NCI-H2107 (cell line): ENCODE measurements around the gene SLC35F3.

ENCODE experiments used
- DNase-seq: peaks from one replicate; lab custom pipeline; 2025; lab: John Stamatoyannopoulos, UW

The SLC35F3 gene

DNA sequence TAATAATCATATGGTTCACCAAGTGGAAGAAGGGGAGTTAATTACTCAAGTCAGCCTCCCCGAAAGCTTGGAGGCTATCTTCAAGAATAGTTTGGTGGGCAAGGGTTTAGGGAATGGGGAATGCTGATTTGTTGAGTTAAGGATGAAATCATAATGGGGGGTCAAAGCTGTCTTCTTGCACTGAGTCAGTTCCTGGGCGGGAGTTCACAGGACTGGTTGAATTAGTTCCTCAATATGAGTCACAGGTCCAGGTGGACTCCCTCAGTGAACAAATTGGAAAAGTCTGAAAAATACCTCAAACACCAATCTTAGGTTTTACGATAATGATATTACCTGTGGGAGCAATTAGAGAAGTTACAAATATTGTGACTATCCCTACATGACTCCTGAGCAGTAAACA lies 353.6 kb downstream of the SLC35F3 start:
- no peak for DNase-seq

DNA sequence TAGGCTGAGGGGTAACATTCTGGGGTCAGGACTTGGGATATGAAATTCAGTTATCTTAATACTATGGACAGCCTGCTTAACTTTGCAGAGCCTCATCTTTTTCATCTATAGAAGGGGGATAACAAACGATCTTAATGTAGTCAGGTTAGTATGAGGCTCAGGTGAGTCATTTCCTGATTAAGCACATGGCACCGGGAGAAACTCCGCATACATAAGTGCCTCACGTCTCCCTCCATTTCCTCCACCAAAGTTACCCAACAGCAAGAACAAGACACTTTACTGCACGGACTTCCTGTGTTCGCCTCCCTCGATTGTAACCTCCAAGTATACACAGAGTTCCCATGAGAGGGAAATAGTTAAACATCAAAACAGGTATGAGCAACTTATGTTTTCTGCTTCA lies 356.1 kb downstream of the SLC35F3 start:
- DNase-seq, result no peak

DNA sequence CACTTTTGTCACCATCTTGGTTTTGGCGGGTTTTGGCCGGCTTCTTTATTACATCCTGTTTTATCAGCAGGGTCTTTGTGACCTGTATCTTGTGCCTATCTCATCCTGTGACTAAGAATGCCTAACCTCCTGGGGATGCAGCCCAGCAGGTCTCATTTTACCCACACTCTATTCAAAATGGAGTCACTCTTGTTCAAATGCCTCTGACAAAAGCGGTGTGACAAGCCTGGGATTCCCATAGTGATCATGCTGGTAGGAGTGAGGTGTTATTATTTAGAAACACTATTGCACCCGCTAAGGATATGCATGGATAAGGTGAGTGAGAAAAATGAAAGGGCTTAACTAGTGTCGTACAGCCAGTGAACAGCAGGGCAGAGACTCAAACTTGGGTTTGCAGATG lies 357.1 kb downstream of the SLC35F3 start:
- no peak for DNase-seq

DNA sequence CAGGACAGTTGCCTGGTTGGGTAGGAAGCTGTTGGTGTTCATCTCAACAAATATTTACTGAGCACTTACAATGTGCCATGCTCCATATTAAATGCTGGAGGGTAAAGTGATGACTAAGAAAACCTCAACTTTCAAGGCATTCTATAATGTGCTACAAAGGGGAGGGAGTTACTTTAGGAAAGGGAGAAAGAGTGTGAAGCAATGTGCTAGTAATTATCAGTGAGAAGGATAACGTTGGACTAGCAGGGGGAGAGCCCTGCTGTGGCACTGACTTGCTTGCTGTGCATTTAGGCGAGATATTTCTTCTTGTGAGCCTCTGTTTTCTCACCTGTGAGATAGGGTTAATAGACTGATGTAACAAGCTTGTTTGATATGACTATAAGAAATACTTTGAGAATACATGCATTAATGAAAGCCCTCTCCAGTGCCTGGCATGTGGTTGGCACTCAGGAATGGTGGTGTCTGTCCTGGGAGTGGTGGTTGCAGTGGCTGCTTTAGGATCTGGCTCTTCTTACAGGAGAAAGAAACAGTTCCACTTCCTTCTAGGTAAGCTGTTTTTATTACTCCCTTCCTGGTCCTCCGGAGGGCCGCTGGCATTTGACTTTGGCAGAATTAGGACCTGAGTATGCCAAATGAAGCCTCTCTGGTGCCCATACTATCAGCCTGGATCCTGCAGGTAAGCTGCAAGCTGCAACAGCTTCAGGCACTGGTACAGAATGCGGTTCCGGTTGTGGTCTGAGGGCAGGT lies 357.7 kb downstream of the SLC35F3 start:
- no peak for DNase-seq

DNA sequence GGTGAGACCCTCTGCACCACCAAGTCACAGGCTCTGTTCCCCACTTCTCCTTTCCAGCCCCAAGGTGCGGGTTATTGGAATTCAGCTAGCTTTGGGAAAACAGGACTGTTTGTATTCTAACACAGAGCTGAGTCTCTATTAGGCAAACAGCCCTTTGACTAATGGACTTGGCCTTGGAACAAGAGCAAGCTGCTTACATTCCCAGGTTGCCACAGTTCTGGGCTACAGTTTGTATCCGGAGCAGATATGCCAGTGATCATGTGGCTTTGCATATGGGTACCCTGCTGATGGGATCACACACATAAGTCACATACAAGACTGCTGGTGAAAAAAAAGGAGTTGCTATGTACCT lies 358.3 kb downstream of the SLC35F3 start:
- DNase-seq, result no peak

DNA sequence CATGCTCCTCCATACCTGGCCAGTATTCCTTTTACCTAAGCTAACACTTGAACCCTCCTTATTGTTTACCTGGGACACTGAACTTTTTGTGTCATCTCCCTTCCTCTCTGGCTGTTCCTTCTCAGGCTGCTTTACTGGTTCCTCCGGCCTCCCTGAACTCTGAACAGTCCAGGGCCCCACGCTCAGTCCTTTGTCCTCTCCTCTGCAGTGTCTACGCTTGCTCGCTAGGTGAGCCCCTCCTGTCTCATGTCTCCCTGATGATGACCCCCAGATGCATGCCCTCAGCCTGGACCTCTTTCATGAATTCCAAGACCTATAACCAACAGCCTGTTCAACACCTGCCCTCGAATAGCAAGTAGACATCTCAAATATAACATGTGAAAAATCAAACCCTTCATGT lies 360.4 kb downstream of the SLC35F3 start:
- no peak for DNase-seq

DNA sequence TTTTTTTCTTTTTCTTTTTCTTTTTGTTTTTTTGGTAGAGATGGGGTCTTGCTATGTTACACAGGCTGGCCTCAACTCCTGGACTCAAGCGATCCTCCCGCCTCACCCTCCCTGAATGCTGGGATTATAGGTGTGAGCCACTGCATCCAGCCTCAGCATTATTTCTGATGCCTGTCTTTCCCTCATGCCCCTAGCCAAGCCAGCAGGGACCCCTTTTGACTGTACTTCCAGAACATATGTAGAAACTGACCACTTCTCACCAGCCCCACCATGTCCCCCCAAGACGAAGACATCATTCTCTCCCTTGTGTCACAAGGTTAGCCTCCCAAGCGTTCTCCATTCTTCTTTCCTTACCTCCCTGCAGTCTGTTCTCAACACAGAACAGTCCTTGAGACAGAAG lies 360.8 kb downstream of the SLC35F3 start:
- no peak for DNase-seq

DNA sequence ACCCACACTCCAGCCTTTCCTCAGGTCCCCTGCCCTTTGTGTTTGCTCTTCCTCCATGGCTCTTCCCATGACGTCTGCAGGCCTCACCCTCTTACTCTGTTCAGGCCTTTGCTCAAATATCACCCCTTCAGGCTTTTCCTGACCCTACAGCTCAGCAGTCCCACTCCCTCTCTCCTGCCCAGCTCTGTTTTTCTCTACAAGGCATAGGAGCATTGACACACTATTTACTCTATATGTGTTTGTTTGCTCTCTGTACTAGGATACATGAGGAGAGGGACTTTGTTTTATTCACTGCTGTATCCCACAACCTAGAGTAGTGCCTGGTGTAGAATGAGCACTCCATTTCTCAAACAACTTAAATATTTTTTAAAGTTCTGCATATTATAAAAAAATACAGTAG lies 361.4 kb downstream of the SLC35F3 start:
- no peak for DNase-seq

DNA sequence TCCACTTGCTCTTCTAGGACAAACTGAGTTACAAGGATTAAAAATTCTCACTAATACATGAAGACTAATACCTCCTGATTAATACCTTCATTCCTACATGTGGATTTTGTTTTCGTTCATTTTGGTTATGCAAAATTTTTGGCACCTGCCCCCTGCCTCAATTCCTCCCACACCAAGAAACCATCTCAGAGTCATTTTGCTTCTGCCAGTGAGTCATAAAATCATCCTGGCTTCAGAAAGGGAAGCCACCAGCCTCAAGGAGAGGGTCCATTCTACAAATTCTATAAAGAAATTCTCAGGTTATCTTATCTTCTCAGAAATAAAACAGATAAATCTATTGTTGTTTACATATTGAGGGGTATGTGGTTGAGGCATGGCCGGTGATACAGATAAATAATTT lies 365.6 kb downstream of the SLC35F3 start:
- no peak for DNase-seq

DNA sequence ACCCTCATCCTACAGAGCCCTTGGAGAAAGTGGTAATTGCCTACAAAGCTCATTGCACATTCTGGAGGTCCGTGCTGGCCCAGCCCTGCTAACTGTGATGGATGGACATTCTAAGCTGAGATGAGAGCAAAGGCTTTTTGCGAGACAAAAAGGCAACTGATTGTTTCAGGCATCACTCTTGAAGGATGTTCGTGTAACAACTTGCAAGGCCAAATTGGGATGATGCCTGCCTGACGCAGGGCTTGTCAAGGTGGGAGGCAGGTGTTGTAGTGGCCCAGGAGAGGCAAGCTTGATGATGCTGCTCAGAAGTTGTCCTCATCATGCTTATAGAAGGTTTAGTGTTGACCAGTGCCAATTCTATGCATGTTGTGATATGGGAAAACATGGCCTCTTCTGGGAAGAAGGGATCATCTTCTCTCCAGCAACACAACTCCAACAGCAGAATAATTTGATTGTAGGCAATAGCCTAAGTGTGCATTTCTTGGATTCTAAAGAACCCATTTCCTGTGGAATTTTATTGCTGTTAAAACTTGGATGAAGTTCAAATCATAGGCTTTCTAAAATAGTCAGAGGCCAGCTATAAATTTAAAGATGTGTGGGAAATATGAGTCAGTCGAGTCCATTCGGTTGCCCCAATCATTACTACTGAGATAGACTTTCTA lies 366.2 kb downstream of the SLC35F3 start:
- DNase-seq, result no peak

DNA sequence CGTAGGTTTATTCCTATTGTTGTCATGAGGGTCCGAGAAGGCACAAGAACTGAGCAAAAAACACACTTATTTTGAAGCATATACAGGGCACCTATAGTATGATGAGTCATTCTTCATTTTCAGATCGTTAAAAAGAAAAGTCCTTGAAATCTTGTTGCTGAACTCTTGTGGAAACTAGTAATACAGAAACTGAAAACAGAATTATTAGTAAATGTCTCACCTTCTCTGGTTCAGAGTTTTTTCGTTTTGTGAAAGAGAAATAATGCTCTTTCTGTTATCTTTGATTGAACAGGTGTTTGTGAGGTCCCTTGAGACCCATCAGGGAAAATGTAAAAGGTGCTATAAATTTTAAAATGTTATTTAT lies 366.7 kb downstream of the SLC35F3 start:
- no peak for DNase-seq

DNA sequence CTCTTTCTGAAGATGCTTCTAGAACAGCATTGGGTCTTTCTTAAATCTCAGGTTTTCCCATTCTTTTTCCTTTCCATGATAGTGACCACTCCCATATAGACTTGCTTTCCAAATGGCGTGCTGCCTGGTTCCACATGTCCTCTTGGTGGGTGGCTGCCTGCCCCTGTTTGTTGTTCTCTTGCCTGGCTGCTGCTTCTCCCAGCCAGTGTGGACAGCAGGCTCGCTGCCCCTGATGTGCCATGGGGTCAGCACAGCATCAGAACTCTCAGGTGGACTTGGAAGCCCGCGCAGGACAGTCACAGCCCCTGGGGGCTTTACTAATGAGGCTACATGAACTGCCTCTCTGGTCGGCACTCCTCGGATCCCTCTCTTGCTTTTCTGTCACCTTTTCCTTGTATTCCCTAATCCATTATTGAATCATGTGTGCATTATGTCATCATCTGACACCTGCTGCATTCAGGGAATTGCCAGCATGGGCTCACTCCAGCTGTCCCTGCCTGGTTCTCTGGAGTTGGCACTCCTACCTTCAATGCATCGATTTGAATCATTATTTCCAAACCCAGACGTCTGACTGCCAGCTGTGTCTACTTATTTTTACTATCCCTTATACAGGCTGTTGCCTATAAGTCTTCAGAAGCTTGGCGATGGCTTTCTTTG lies 368.3 kb downstream of the SLC35F3 start:
- peak; percentile 22 for DNase-seq

DNA sequence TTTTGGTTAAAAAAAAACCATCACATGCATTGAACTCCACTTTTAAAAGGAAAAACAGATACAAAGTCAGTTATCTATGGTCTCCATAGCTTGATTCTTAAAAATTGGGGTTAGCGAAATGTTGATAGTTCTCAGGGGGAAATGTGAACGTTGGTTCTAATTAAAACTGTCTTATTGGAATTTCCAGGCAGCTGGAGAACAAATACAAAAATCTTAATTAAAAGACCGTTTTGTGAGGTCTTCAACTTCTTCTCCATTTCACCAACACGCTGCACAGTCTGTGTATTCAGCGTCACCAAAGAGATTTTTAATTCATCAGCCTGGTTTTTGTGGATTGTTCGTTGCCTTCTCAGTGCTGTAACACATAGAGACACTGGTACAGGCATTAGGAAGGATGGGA lies 369.5 kb downstream of the SLC35F3 start:
- DNase-seq, result no peak

DNA sequence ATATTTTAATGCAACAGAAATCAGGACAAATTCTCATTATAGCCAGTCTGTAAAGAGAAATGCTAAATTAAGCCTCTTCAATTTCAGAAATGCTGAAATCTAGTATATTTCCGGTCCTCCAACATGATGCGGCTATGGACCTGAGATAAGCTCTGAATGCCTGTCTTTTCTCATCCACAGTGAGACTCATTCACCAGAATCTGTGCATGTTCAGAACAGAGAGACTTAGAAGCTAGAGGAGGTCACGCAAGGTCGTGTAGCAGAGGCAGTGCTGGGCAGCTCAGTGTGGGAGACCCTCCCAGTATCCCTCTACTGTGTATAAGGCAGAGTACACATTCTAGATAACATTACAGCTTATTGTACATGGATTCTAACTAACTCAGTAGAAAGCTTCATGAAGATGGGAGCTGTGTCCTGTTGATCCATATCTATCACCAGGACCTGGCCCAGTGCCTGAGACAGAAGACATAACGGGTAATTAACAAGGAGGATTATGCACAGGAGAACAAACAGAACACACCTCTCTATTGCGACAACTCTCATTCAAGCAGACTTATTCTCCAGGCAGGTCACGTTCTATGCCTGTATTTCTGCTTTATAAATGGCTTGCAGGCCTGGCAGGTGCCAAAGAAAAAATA lies 371.8 kb downstream of the SLC35F3 start:
- no peak for DNase-seq

DNA sequence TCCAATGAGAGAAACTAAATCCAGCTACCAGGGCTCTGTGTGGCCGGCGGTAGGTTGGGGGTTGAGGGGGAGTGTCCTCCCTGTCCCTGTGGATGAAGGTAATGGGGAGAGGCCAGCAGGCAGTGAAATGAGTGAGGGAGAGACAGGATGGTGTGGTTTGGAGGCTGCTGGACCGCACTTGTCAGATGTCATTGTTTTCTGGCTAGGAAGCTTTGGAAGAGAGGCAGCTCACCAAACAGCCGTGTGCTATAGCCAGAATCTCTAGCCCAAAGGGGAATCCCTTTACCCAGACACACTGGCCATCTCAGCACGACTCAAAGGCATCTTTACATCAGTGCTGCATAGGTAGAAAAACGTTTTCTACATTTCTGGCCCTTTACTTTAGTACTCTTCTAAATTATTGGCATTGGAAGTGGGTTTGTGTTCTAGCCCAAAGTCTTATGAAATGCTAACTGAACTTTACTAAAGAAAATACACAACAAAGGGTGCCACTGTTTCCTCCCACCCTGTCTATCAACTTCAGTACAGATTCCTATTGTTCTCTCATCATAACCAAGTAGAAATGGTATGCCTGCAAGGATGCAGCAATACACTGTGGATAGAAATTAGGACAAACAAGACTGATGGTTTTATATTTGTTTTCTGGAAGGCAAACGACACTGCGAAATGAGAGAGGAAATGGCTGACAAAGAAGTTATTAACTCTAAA lies 372.8 kb downstream of the SLC35F3 start:
- DNase-seq, result no peak

DNA sequence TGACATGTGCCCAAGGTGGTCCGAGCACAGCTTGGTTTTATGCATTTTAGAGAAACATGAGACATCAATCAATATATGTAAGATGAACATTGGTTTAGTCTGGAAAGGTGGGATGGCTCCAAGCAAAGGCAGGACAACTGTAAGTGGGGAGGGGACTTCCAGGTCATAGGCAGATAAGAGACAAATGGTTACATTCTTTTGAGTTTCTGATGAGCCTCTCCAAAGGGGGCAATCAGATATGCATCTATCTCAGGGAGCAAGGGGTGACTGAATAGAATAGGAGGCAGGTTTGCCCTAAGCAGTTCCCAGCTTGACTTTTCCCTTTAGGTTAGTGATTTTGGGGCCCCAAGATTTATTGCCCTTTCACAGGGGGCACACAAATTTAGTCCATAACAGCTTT lies 374.5 kb downstream of the SLC35F3 start:
- DNase-seq, result no peak

DNA sequence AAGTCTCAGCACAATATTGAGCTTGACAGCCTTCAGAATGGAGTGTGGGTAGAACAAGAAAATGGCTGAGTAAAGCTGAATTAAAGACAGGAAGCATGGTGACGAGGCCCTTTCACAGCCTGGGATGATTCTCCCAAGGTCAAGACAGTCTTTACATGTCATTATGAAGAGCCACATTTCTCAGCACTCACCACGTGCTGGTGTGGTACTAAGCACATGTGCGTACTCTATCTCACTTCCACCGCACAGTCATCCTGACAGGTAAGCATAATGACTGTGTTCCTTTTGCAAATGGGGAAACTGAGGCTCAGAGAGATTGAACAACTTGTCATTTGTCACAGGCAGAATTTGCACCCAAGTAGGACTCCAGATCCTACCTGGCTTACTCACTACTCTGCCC lies 376.0 kb downstream of the SLC35F3 start:
- no peak for DNase-seq

DNA sequence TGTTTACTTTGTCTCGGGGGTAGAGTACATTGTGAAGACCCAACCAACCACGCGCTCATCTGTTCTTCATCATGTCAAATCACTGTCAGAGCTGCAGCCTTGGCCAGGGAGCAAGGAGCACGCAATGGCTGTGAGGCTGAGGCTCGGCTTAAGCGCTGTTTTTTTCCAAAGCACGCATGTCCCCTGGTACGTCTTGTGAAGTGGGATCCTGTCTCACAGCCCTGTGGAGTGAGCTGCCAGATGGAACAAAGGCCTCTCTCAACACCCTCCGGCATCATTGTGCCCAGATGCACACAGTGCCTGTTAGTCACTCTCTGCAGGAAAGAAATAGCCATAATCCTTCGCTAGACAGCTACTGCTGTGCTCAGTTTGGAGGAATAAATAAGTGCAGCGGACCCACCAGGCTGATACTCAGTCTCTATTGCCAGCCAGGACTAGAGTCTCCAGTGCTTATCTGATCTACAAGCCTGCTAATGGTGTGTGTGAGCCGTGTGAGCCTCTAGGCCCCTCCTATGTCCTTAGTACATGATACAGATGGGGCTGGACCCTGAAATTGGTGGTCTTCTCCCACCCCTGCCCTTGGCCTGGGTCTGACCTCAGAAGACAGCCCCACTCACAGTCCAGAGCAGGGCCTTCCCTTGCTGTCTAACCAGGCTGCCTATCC lies 377.5 kb downstream of the SLC35F3 start:
- DNase-seq, result no peak

DNA sequence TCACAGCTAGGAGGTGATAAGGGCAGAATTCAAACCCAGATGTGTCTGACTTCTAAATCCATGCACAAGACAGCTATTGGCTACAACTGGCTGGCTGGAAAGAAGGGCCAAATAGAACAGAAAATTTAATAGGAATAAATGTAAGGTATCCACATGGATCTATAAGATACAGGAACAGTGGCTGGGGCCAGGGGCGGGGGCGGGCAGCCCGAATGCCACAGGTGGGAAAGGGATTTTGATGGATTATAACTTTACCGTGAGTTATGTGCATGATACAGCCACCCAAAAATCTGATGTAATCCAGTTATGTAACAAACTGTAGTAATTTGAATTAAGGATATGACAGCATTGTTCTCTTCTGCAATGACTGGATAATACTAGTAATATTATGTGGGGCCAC lies 381.7 kb downstream of the SLC35F3 start:
- DNase-seq, result no peak

DNA sequence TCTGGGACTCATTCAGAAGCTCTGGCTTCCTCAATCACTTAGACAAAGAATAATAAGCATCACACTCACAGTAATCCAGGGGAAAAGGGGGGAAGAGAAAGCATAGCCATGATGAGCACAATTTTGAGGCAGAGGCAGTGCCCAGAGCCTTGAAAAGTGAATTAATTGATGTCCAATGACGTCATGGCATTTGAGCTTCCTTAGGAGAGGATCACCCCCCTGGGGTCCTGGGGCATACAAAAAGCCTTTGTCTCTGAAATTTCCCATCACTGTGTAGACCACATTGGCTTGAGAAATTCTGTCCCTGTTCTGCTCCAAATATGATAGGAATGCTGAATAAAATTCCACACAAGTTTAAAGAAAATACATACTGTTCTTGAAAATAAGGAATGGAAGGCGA lies 384.5 kb downstream of the SLC35F3 start:
- no peak for DNase-seq

DNA sequence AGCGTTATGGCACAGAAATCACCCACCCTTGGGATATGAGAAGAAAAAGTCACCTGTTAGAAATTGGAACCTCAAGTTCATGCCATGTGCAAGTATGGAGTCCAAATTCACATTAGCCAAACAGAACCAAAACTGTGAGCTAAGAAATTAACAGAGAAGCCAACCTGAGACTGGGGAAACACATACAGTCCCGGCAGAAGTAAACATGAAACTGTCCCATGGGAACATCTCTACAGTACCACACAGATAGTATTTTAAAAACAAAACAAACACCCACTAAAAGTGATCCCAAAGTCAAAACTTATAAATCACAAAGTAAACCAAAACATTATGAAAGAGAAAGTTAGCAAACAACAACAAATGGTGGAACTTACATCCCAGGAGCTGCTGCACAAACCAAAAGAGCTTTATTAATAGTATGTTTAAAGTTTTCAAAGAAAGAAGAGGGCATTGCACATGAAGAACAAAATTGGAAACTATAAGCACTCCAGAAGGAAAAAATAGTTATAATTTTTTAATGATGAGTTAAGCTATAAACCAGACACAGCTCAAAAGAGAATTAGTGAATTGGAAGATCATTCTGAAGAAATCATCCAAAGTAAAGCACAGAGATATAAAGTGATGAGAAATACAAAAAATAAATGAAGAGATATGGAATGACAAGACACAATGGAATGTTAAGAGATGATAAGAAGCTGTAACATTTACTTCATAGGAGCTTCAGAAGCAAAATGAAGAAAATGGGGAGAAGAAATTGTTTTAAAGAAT lies 385.2 kb downstream of the SLC35F3 start:
- DNase-seq, result no peak
